Nucleus accumbens (tissue), 56 donors: Measurements from ENCODE around the gene CCDC121.

ENCODE experiments used
- DNase-seq, 56 donors: peaks; one replicate each; lab custom pipeline; 2025; lab: John Stamatoyannopoulos, UW

The CCDC121 gene

GRCh38 chr2:27628767-27629709 is at the start of gene CCDC121, which contains the start of gene GPN1:
TSS of gene CCDC121 (minus strand) at chr2:27629012. CDS start at chr2:27627799, 1,213 bp downstream.
TSS of gene GPN1 (plus strand) at chr2:27629050. CDS start at chr2:27629059, 9 bp downstream.
- DNase-seq = peak; percentile 45 to 96 (median 86)

GRCh38 chr2:27672723-27673486 is 44.1 kb upstream of the CCDC121 start:
- DNase-seq = no peak

DNA sequence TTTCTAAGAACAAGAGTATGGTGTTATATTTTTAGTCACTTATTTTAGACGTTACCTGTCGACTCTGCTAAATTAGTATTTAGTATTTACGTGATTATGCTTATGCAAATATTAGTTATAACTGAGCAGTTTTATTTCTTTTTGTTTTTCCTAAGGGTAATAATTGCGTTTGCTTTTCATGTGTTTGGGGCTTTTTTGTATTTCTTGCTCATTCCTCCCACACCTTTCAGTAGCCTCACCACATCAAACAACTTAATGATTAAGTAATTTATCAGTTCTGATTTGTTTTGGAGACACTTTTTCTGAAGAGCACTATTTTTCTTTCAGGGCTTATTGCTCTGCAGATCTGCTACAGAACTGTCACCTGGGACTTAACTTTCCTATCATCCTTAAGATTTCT is 42.4 kb upstream of the CCDC121 start:
- no peak for DNase-seq

GRCh38 chr2:27667446-27667845 is 38.6 kb upstream of the CCDC121 start:
- no peak for DNase-seq

- no peak for DNase-seq
These were observed 36.0 kb upstream of the CCDC121 start for GRCh38 chr2:27664622-27665363.

- DNase-seq = peak in 2 of 56 donors; percentile 33 to 42
These were observed 35.4 kb upstream of the CCDC121 start for GRCh38 chr2:27664154-27664574.

GRCh38 chr2:27663285-27664153 is 34.7 kb upstream of the CCDC121 start, which contains the start of the genes SLC4A1AP and SUPT7L:
TSS of gene SLC4A1AP (plus strand) at chr2:27663889. CDS start at chr2:27663915, 26 bp downstream.
TSS of gene SUPT7L (minus strand) at chr2:27663614. CDS start at chr2:27662192, 1,422 bp downstream.
- peak in 55 of 56 donors; percentile 25 to 94 (median 80) for DNase-seq

DNA sequence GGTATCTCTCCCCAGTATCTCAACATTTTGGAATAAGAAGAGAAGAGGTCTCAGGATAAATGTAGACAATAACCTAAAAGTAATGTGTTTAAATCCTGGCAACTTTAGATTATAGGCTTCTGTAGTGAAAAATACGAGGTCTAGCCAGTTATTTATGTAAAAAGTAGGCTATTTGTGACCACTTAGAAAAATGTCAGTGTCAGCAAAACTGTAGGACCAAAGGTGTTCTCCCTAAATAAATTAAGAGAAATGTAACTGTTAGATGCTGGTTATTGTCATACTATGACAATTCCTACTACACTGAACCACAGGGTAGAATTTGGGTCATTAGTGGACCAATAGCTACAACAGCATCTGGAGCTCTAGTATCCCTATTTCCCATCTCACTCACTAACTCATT is 32.6 kb upstream of the CCDC121 start:
- no peak for DNase-seq

DNA sequence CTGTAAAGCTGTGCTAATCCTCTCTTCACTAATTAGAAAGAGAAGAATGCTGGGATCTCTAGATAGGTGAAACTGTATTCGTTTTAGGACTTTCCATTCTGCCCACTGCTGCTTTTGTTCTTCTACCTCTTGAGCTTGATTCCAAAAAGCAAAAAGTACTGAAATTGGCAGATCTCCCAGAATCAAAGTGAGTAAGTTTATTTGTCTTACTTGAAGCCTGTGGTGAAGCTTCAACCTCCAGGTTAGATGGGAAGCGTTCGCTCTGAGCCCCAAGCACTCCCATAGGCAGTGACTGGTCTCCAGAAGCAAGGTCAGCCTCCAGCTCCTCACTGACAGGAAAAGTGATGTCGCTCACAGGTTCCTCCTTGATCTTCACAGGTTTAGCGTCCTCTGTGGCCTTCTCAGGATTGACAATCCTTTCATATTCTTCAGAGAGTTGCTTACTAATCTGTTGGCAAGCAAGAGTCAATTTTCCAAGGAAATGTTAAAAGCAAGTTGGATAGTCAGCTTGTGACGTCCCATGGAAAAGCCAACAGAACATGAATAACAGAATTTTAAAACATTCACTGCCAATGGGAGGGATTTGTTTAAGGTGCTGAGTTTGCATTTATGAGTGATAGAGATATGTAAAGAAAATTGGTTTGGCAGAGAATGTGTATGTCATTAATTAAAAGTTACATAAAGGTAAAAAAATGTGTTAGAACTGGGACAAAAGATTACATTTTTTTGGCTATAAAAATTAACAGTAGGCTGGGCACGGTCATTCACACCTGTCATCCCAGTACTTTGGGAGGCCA is 26.5 kb upstream of the CCDC121 start:
- DNase-seq = no peak

- DNase-seq = no peak
These were observed 24.6 kb upstream of the CCDC121 start for GRCh38 chr2:27653397-27653796.

DNA sequence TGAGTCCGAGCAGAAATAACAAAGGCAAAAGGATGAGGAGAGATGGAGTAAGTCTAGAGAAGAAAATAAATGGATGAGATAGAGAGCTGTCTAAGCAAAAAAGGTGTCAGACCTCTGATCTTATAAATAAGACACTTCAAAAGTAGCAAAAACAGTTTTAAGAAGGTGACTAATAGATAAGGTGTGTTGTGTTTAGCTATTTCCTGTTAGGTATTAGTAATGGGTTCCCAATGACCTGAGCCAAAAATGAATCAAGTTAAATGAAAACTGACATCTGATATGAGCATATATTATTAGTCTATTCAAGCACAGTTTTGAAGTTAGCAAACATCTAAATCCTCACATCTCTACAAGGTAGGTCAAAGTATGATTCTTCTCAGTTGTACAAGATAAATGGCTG is 24.0 kb upstream of the CCDC121 start:
- DNase-seq = no peak

- no peak for DNase-seq
These were observed 23.5 kb upstream of the CCDC121 start for GRCh38 chr2:27652341-27652740.

GRCh38 chr2:27651056-27651455 is 22.2 kb upstream of the CCDC121 start:
- no peak for DNase-seq

DNA sequence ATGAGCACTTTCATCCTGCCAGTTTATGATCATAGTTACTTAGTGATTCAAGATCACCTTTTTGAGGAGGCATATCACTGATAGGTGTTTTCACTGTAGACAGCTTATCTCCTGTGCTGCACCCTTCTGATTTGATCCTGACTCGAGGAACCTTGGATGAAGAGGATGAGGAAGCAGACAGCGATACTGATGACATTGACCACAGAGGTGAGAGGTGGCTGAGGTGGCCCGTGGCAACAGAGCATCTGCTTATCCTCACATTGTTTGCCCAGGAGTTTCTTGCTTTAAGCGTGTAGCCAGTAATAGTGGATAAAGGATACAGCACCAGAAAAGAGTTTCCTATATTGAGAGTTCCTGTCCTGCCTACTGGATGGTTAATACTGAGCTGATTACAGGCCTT is 18.9 kb upstream of the CCDC121 start:
- DNase-seq = no peak

DNA sequence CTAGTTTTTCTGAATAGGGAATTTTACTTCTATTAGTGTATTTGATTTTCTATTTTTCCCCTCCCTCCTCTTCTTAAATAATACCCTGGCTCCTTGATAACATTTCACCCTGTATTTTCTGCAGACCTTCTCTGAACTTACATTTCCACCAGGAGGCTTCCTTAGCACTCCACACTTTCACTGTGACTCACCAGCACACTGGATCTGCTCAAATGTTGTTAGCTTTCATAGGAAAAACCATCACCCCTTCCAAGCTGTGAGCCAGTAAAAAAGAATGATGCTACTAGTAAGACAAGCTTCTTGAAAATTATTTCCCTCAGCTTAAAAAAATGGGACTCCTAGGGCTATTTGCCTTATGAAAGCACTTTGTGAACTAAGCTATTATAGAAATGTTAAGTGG is 18.5 kb upstream of the CCDC121 start:
- DNase-seq = no peak

- DNase-seq = no peak
These were observed 16.4 kb upstream of the CCDC121 start for GRCh38 chr2:27645197-27645596.

GRCh38 chr2:27640722-27641245 is 12.0 kb upstream of the CCDC121 start:
- no peak for DNase-seq

- no peak for DNase-seq
These were observed 9.9 kb upstream of the CCDC121 start for GRCh38 chr2:27638709-27639108.
